Measurements from ENCODE around the gene OGA.

Gene OGA

DNA sequence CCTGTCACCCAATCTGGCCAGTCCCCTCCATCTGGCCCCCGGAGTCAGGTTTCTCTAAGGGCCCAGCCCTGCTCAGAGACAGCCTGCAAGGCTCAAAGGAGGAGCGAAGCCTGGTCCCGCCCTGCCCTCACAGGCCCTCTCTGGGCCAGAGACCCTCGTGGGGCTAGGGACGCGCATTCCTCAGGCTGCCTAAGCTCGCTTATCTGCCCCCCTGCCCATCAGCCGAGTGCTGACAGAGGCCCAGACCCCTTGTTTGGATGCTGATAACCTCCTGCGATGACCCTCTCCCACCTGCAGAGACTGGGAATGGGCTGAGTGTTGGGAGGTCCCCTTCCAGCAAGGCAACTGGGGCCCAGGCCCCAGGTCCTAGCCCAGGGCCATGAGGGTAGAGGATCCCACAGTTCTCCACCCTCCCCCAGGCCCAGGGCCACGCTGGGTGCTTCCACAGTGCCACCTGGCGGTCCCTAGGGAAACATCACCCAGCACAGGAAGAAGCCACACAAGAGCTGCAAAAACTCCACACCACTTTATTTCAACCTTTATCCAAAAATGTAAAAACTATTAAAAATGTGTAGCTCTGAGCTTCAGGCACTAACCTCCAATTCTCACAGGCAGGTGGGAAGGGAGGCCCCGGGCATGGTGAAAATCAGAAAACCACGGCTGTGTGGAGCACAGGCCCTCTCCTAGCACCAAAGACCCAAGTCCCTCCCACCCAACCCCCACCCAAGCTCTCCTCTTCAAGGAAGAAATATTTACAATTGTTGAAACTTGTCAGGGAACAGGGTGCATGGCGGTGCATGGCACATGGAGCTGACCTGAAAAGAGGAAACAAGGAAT, 37.2 kb downstream of the OGA start:
- H3K4me1 Mint-ChIP-seq, result peaks cover 69% of the 10 kb centered on the region
- no peak overlapping the region for H3K4me3 Mint-ChIP-seq
- peaks cover 39% of the 10 kb centered on the region for H3K27me3 Mint-ChIP-seq
- H3K27ac Mint-ChIP-seq, result no peak overlapping the region
- H3K36me3 Mint-ChIP-seq, result peaks cover 26% of the 10 kb centered on the region
- peak; percentile 80 for DNase-seq
- no peaks in the 10 kb centered on the region for H3K9me3 Mint-ChIP-seq
- CTCF ChIA-PET, result interaction anchor here (0.6 to 7.3 kb wide), 32 partner anchors 8 to 568 kb away, joined by 3 to 192 read pairs (median 5); partner anchors contain the start of genes DPCD, OGA and POLL

DNA sequence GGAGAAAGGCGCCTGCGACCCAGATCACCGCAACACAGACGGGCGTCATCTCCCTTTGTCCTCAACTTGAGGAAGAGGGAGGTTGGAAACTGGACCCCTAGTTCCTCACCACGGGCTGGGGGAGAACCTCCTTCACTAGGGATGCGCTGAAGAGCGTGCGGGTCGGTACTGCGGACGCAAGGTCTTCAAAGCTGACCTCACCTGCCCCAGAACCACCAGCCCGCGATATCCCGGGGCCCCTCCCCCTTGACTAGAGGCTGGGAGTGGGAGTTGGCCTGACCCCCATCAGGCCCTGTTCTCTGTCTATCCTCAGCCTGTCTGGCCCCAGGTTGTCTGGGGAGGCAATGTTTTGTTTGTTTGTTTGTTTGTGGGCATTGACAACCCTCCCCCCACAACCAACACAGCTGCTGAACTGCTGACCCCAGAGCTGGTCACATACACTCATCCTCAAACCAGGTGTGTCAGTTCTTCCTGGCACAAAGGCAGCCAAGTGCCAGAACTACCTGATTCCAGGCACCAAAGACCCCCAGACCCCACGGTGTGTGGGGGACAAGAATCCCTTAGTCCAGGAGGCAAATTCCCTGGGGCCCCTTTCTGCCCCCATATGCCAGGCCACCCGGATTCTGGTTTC, 37.9 kb downstream of the OGA start:
- Mint-ChIP-seq H3K27ac (no peak overlapping the region), H3K9me3 (no peaks in the 10 kb centered on the region), H3K4me1 (peaks cover 66% of the 10 kb centered on the region), H3K27me3 (peaks cover 43% of the 10 kb centered on the region), H3K4me3 (peak overlapping the region; percentile 66), H3K36me3 (peaks cover 19% of the 10 kb centered on the region)
- DNase-seq, result no peak
- CTCF ChIA-PET, result interaction anchor here (0.6 to 7.3 kb wide), 14 partner anchors 8 to 568 kb away, joined by 3 to 192 read pairs (median 5); no protein-coding TSS in a partner anchor

DNA sequence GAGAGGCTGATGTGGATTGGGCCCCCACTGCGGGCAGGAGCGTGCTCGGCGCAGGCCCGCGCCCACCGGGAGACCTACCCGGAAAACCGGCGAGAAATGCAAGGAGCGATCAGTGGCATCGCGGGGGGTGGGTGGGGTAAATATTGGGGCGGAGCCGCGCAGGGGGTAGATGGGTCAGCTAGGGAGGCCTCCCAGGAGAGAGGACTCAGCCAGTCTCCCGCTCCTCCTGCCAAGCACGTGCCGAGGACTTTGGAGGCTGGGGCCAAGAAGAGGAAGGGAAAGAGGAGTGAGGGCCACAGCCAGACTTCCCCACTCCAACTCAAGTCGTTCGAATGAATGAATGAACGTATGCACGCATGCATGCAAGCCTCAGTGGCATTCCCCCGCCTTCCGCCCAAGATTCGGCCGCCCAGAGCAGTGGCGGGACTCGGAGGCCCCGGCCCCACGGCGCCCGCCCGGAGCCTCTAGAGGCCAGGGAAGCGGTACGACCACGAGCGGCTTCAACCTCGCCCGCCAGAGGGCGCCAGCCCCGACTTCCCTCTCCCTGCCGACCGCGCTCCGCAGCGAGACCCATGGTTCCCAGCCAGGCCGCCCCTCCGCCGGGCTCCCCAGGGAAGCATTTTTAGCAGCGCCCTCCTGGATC, 38.6 kb downstream of the OGA start:
- Mint-ChIP-seq H3K4me1 (peaks cover 61% of the 10 kb centered on the region), H3K27ac (peak overlapping the region; percentile 19), H3K9me3 (no peaks in the 10 kb centered on the region), H3K36me3 (peaks cover 12% of the 10 kb centered on the region), H3K4me3 (peak overlapping the region; percentile 66), H3K27me3 (peaks cover 49% of the 10 kb centered on the region)
- CTCF ChIA-PET, result interaction anchor here (0.6 to 7.3 kb wide), 7 partner anchors 7 to 567 kb away, joined by 3 to 192 read pairs (median 4); no protein-coding TSS in a partner anchor
- peak; percentile 88 for DNase-seq

DNA sequence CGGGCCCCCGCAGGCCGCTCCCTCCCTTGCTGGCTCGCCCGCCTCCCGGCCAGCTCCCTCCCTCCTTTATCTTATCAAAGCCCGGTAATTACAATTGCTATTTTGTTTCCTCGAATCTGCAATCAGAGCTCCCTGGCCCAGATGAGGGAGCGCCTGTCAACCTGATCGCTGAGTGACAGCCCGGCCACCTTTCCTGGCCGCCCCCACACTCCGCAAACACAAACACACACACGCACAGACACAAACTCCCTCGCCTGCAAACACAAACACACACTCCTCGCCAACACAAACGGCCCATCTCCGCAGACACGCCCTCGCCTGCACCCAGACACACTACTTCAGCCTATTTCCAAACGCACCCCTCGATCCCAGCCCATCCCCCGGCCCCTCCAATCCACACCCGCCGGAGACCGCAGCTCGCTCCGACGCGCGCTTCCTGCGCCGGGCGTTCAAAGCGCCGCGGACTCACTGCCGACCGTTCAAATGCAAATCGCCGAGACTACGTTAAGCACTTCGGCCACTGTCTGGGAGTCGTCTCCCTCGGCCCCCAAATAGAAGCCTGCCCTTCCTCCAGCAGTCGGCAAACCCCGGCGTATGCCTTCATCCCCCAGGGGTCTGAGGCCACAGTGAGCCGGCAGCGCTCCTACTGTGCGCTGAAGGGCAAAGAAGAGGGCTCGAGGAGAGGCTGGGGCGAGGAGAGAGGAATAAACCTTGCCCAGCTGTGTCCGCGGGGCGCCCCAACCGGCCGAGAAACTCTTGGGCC, 39.3 kb downstream of the OGA start:
- Mint-ChIP-seq H3K36me3 (peaks cover 7% of the 10 kb centered on the region), H3K27ac (no peak overlapping the region), H3K27me3 (peaks cover 56% of the 10 kb centered on the region), H3K4me3 (peak overlapping the region; percentile 66), H3K9me3 (no peaks in the 10 kb centered on the region), H3K4me1 (peaks cover 57% of the 10 kb centered on the region)
- DNase-seq, result peak; percentile 41
- CTCF ChIA-PET, result interaction anchor here (0.7 to 7.3 kb wide), 4 partner anchors 10 to 208 kb away, joined by 3 to 192 read pairs (median 4); no protein-coding TSS in a partner anchor

DNA sequence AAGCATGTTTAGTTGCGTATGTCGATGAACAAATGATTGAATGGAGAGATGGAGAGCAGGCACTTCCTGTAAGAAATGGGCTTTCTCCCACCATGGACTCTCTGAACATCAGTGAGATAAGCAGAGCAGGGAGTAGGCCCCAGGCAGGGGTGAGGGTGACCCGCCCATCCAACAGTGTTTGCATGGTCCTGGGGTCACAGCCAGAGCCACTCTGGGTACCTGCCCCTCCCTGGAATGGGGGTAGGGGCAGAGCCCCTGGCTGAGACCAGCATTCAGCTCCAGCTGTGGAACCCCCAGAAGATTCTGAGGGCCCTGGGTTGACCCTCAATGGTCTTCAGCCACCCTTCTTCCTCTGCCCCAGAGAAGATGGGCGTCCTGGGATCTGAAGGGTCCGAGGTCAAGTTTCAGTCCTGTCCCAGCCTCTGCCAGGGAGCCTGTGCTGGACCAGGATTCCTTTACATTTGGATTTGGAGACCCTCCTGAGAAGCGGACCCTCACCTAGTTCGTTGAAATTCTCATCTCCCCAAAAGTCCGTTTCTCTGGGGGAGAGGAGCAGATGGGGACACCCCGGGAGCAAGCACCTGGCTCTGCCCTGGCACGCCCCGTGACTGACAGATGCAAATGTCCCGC, 40.0 kb downstream of the OGA start:
- H3K9me3 Mint-ChIP-seq, result no peaks in the 10 kb centered on the region
- DNase-seq, result no peak
- H3K4me3 Mint-ChIP-seq, result peak overlapping the region; percentile 66
- CTCF ChIA-PET, result interaction anchor here (7.3 kb wide), 1 partner anchor 174 kb away, joined by 192 read pairs; no protein-coding TSS in a partner anchor
- H3K27me3 Mint-ChIP-seq, result peaks cover 63% of the 10 kb centered on the region
- H3K27ac Mint-ChIP-seq, result no peak overlapping the region
- peaks cover 6% of the 10 kb centered on the region for H3K36me3 Mint-ChIP-seq
- H3K4me1 Mint-ChIP-seq, result peaks cover 53% of the 10 kb centered on the region

DNA sequence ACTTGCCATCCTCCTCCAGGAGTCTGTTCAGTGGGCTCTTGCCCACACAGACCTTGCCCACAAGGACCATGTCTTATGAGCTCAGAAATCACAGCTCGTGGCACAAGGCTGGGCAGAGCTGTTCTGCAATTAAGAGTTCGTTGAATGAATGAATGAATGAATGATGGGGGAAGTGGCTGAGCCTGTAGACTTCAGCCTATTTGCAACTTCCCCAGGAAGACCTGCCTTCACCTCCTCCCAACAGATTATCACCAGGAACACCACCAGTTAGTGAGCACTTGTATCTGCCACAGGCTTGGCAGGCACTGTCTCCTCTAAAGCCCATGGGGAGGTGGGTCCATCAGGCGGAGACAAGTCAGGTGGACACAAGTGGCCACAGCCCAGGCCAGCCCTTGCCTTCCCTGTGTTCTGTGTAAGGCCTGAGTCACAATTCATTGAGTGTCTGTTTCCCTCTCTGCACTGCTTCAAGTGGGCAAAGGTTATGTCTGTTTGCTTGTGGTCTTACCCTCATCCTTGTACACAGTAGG, 40.6 kb downstream of the OGA start:
- CTCF ChIA-PET, result no interaction called here
- DNase-seq, result no peak
- Mint-ChIP-seq H3K4me1 (peaks cover 48% of the 10 kb centered on the region), H3K27ac (no peak overlapping the region), H3K27me3 (peaks cover 69% of the 10 kb centered on the region), H3K36me3 (peaks cover 3% of the 10 kb centered on the region), H3K9me3 (no peaks in the 10 kb centered on the region), H3K4me3 (no peak overlapping the region)

DNA sequence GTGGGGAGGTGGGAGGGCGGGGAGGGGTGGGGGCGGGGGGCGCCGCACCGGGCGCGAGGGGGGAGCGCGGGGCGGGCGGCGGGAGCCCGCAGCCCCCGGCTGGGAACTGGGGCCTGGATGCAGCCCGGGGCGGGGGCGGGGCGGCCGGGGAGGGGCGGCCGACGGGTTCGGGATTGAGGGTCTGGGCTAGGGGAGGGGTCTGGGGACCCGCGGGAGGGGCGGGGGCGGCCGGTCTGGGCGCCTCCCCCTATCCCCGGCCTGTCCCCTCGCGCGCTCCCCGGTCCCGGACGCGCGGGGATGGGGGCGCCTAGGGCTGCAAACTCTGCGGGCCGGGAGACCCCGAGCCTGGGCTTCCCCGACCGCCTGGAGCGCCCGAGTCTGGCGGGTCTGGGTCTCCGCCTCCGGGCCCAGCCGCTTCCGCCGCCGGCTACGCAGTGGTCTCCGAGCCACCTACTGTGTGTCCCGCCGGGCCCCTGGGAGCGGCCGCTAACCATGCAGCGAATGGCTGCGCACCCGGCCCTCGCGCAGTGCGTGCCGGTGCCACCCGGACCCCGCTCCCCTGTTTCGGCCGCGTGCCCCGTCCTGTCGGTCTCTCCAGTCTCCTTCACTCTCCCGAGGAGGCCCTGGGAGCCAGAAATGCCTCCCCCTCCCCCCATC, 42.0 kb downstream of the OGA start:
- H3K4me1 Mint-ChIP-seq, result peaks cover 34% of the 10 kb centered on the region
- H3K27ac Mint-ChIP-seq, result no peak overlapping the region
- H3K36me3 Mint-ChIP-seq, result peaks cover 3% of the 10 kb centered on the region
- peaks cover 83% of the 10 kb centered on the region for H3K27me3 Mint-ChIP-seq
- DNase-seq, result no peak
- no peak overlapping the region for H3K4me3 Mint-ChIP-seq
- no peaks in the 10 kb centered on the region for H3K9me3 Mint-ChIP-seq
- CTCF ChIA-PET, result no interaction called here

DNA sequence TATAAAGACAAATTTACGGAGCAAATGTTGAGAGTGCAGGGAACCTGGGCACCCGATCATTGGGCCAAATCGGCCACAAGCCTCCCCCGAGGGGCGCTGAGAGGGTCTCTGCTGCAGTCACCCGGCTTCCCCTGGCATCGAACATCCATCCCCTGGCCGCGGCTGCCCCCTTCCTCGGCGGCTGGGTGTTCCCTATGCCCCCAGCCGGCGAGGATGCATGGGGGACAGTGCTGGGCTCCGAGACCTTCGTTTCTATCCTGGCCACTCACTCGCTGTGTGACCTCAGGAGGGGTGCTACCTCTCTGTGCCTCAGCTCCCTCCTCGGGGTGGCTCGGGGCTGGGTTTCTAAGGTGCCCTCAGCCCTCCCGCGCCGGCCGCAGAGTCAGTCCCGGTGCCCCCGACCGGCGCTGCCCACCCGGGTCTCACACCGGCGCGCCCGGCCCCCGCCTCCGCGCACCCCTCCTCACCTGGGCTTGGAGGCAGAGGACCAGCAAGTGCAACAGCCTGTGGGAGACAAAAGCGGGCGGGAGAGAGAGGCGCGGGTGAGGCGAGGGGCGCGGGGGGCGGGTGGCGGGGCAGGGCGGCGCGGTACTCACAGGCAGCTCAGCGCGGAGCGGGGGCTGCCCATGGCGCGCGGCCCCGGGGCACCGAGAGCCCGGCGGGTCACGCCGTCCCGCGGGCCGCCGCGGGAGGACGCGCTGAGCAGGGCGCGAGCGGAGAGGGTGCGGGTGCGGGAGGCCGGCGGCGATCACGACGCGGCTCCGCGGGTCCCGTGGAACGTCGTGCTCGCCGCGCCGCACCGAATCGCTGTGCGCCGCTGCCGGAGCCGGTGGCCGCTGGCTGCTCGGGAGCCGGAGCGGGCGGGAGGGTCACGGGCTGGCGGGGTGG, 42.7 kb downstream of the OGA start, which contains the start of gene FGF8:
TSS of gene FGF8 (minus strand) at position 842 of the 888 bp plus-strand sequence. CDS start at position 628, 214 bp downstream.
- H3K27ac Mint-ChIP-seq, result no peak within 1 kb of the TSS
- peaks cover 30% of the 10 kb centered on the region for H3K4me1 Mint-ChIP-seq
- no peak for DNase-seq
- H3K27me3 Mint-ChIP-seq, result peaks cover 91% of the 10 kb centered on the region
- H3K4me3 Mint-ChIP-seq, result no peak within 1 kb of the TSS
- H3K9me3 Mint-ChIP-seq, result no peaks in the 10 kb centered on the region
- CTCF ChIA-PET, result interaction anchor here (1.2 kb wide), 1 partner anchor 173 kb away, joined by 3 read pairs; no protein-coding TSS in a partner anchor
- peaks cover 3% of the 10 kb centered on the region for H3K36me3 Mint-ChIP-seq

DNA sequence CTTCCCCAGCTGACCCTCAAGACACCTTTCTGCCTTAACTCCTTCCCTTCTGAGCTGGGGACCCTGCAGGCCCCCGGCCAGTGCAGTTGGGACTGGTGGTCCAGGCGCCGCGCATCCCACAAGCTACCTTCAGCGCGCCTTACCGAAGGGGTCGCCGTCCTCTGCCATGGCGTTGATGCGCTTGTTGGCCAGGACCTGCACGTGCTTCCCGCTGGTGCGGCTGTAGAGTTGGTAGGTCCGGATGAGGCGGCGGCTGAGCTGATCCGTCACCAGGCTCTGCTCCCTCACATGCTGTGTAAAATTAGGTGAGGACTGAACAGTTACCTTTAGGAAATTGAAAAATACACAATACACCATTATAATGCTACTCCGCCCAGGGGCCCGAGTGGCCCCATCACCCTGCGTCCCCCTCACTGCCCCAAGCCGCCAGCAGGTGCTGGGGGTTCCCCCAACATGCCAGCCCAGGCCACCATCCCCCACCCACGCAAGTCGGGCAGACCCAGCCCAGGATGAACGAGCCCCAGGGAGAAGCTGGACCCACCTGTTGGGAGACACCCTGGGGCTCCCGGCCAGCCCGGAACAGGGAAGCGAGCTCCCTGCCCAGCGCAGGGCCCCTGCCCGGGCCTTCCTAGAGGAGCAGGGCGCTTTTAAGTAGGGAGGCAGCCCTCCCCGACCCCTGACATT, 43.5 kb downstream of the OGA start:
- peaks cover 23% of the 10 kb centered on the region for H3K4me1 Mint-ChIP-seq
- H3K9me3 Mint-ChIP-seq, result no peaks in the 10 kb centered on the region
- no peak overlapping the region for H3K4me3 Mint-ChIP-seq
- peaks cover 3% of the 10 kb centered on the region for H3K36me3 Mint-ChIP-seq
- H3K27me3 Mint-ChIP-seq, result peaks cover 94% of the 10 kb centered on the region
- no peak for DNase-seq
- H3K27ac Mint-ChIP-seq, result no peak overlapping the region
- CTCF ChIA-PET, result interaction anchor here (1.2 to 4.0 kb wide), 2 partner anchors 7 to 172 kb away, joined by 3 to 26 read pairs; partner anchors contain the start of gene NPM3

DNA sequence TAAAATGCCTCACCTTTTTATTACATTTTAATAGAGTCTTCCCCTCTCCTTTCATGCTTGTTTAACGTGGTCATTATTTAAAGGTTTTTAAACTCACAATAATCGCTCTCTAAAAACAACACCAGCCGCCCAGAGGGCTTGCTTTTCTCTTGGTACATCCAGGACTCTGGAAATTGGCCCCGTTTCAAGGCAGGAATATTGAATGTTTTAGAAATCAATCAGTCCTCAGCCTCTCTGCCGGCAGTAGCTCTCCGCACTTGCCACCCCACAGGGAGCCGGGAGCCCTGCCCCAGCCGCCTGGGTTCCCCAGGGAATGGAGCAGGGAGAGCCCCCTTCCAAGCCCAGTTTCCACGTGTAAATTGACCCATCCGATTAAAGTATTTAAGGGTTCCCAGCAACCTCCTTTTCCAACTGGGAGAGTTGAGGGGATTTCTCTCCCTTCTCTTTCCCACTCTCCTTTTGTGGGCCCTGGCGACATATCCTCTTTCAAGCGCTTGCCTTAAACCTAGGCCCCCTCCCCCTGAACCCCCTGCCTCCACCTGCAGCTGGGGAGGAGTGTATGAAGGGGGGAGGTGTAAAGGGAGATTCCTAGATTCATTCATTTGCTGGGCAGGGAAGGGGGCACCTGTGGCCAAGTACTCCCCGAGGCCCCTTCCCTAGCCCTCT, 44.2 kb downstream of the OGA start:
- H3K4me3 Mint-ChIP-seq, result no peak overlapping the region
- H3K27me3 Mint-ChIP-seq, result peaks cover 94% of the 10 kb centered on the region

More for the DNA sequence above, 44.2 kb downstream of the OGA start:
- CTCF ChIA-PET, result interaction anchor here (0.6 to 4.0 kb wide), 5 partner anchors 8 to 553 kb away, joined by 3 to 26 read pairs (median 3); partner anchors contain the start of gene NPM3
- no peak for DNase-seq
- H3K27ac Mint-ChIP-seq, result no peak overlapping the region
- peaks cover 3% of the 10 kb centered on the region for H3K36me3 Mint-ChIP-seq
- H3K4me1 Mint-ChIP-seq, result peaks cover 17% of the 10 kb centered on the region
- H3K9me3 Mint-ChIP-seq, result no peaks in the 10 kb centered on the region
